Measurements from ENCODE around the gene PROK1. TPM values are rescaled to one million over a fixed set of nuclear protein-coding genes. Genes with fewer than 3 reads are reported as not detected.

PROK1 gene
- polyA plus RNA-seq, 2 of the 4 experiments (the other 2 are of a cell fraction), result not detected

DNA sequence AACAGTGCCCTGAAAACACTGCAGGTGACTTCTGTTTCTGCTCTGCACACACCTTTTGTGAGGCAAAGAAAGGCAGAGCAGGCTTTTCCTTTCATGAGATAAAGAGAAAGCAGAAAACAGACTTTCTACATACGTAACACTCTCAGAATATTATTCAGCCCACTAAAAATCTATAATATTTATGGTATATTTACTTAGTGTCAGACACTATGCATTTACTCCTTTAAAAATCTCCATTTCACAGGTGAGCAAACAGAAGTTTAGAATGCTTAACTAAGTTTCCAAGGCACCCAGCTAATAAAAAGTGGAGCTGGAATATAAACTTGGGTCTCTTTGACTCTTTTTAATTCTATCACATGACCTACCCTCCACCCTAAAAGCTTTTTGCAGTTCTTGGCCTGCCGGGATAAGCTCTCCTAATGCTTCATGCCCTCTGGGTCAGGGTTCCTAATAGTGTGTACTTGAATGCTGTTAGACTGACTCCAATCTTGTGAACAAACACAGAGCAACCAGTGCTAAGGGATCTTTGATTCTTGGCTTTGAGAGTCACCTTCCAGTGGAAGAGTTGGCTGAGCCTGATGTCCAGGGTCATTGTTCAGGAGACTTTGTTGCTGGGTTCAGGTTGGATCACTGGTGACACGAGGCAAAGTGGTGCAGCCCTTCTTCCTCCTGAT is 27.2 kb downstream of the PROK1 start (continued):
- TF ChIP-seq HOXA7 (CRISPR knock-in tag; IDR thresholded peaks at IDR 0.05), result no peak
- TF ChIP-seq SMC3 (IDR thresholded peaks at IDR 0.05), result no peak
- TF ChIP-seq HDAC2 (IDR thresholded peaks at IDR 0.05), result no peak
- no peak for TF ChIP-seq MYC (IDR thresholded peaks at IDR 0.05; ENCODE audit: borderline replicate concordance, low read length)
- TF ChIP-seq HOXB13 (CRISPR knock-in tag; IDR thresholded peaks at IDR 0.05; ENCODE audit: low read depth), result no peak

GRCh38 chr1:110478886-110479285 is 27.9 kb downstream of the PROK1 start:
- ChIA-PET POLR2A (no interaction called here), CTCF (interaction anchor here (0.9 to 6.2 kb wide), 7 partner anchors 14 to 271 kb away, joined by 3 to 43 read pairs (median 7); partner anchors contain the start of gene KCNA10)
- ATAC-seq (no peak), FAIRE-seq (no peak), DNase-seq (ENCODE audit: low read depth in 1 of 2, low spot score in 1 of 2) (no peak)
- H3K4me3 ChIP-seq, result no peak overlapping the region
- no peaks in the 10 kb centered on the region for H3K9me3 ChIP-seq
- 95% methylated on average over 8 of the region's 8 CpGs for WGBS (ENCODE audit: missing lambda C conversion rate)
- TF ChIP-seq, protein P1, sequence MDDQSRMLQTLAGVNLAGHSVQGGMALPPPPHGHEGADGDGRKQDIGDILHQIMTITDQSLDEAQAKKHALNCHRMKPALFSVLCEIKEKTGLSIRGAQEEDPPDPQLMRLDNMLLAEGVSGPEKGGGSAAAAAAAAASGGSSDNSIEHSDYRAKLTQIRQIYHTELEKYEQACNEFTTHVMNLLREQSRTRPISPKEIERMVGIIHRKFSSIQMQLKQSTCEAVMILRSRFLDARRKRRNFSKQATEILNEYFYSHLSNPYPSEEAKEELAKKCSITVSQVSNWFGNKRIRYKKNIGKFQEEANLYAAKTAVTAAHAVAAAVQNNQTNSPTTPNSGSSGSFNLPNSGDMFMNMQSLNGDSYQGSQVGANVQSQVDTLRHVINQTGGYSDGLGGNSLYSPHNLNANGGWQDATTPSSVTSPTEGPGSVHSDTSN (IDR thresholded peaks at IDR 0.05), result no peak
- TF ChIP-seq TP53 (CRISPR knock-in tag; IDR thresholded peaks at IDR 0.05) (no peak), ZNF302 (CRISPR knock-in tag; IDR thresholded peaks at IDR 0.05) (no peak), HOXB5 (CRISPR knock-in tag; IDR thresholded peaks at IDR 0.05) (no peak), HDAC2 (IDR thresholded peaks at IDR 0.05) (no peak), CEBPB (IDR thresholded peaks at IDR 0.05) (no peak), PHF8 (IDR thresholded peaks at IDR 0.05; ENCODE audit: borderline replicate concordance, low read depth) (no peak), NFE2L2 (conservative IDR thresholded peaks at IDR 0.05; ENCODE audit: low read length) (no peak), SMC3 (IDR thresholded peaks at IDR 0.05) (no peak), POLR2A (IDR thresholded peaks at IDR 0.05; ENCODE audit: low read length) (no peak), ATOH8 (CRISPR knock-in tag; IDR thresholded peaks at IDR 0.05; ENCODE audit: low read depth) (no peak), RARB (CRISPR knock-in tag; IDR thresholded peaks at IDR 0.05) (no peak), MYC (IDR thresholded peaks at IDR 0.05; ENCODE audit: borderline replicate concordance, low read length) (no peak), SREBF2 (IDR thresholded peaks at IDR 0.05) (no peak), KDM5A (IDR thresholded peaks at IDR 0.05) (no peak), JUNB (IDR thresholded peaks at IDR 0.05) (no peak)
- TF ChIP-seq, protein P2, sequence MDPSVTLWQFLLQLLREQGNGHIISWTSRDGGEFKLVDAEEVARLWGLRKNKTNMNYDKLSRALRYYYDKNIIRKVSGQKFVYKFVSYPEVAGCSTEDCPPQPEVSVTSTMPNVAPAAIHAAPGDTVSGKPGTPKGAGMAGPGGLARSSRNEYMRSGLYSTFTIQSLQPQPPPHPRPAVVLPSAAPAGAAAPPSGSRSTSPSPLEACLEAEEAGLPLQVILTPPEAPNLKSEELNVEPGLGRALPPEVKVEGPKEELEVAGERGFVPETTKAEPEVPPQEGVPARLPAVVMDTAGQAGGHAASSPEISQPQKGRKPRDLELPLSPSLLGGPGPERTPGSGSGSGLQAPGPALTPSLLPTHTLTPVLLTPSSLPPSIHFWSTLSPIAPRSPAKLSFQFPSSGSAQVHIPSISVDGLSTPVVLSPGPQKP (IDR thresholded peaks at IDR 0.05; ENCODE audit: low read depth, low read length), result no peak
- H3K4me1 ChIP-seq, result peaks cover 32% of the 10 kb centered on the region
- no peak overlapping the region for H3K4me2 ChIP-seq
- H3K27ac ChIP-seq, result peak overlapping the region in 1 of 2 experiments; percentile 82; a peak in 2 of 6 replicates

- no peak for ATAC-seq
- TF ChIP-seq CEBPB (IDR thresholded peaks at IDR 0.05) (no peak), EHMT2 (IDR thresholded peaks at IDR 0.05; ENCODE audit: low read depth) (no peak), ATOH8 (CRISPR knock-in tag; IDR thresholded peaks at IDR 0.05; ENCODE audit: low read depth) (no peak), JUN (IDR thresholded peaks at IDR 0.05) (no peak), FOSL2 (IDR thresholded peaks at IDR 0.05) (no peak), FOSL2 (CRISPR knock-in tag; IDR thresholded peaks at IDR 0.05) (no peak), CHD2 (IDR thresholded peaks at IDR 0.05; ENCODE audit: low read length, partially characterized antibody) (no peak), RNF2 (IDR thresholded peaks at IDR 0.05; ENCODE audit: borderline replicate concordance, low read depth) (no peak), NR3C1 (IDR thresholded peaks at IDR 0.05) (no peak), RAD21 (conservative IDR thresholded peaks at IDR 0.05 in 1 of 2, IDR thresholded peaks at IDR 0.05 in 1 of 2) (no peak), GATA3 (IDR thresholded peaks at IDR 0.05; ENCODE audit: borderline replicate concordance) (no peak)
- WGBS (ENCODE audit: missing lambda C conversion rate), result 61% methylated on average over 3 of the region's 4 CpGs
- ChIA-PET POLR2A (interaction anchor here (0.6 kb wide), 1 partner anchor 387 kb away, joined by 4 read pairs; no protein-coding TSS in a partner anchor), CTCF (interaction anchor here (1.3 to 6.2 kb wide), 6 partner anchors 15 to 272 kb away, joined by 3 to 43 read pairs (median 9); no protein-coding TSS in a partner anchor)
- peaks cover 31% of the 10 kb centered on the region for H3K4me1 ChIP-seq
- no peak overlapping the region; a peak in 1 of 6 replicates for H3K27ac ChIP-seq
- no peak overlapping the region for H3K4me2 ChIP-seq
- H3K9me3 ChIP-seq, result no peaks in the 10 kb centered on the region
- DNase-seq (ENCODE audit: low read depth in 1 of 2, low spot score in 1 of 2), result no peak
- FAIRE-seq, result no peak
- H3K4me3 ChIP-seq, result no peak overlapping the region
Measured at GRCh38 chr1:110480356-110481096, 29.6 kb downstream of the PROK1 start.
